IMR-90 (cell line): Measurements from ENCODE around the gene TTK.

Experiments
- ELK1 ChIP-seq: fragments of 150-350 bp; IDR thresholded peaks from 2 replicates; pipeline ENCODE4 v1.6.1; 2016; ENCODE audit warnings: low read depth, mild to moderate bottlenecking, low read length, moderate library complexity, borderline replicate concordance
- MAFK ChIP-seq: IDR thresholded peaks from 2 replicates; pipeline ENCODE4 v1.6.1; 2012; ENCODE audit warnings: low read depth, low read length, improper control_type of control experiment
- MXI1 ChIP-seq: IDR thresholded peaks from 2 replicates; pipeline ENCODE4 v1.6.1; 2012; ENCODE audit warnings: low read depth, mild to moderate bottlenecking, low read length, moderate library complexity, borderline replicate concordance
- POLR2A ChIP-seq: IDR thresholded peaks from 2 replicates; pipeline ENCODE4 v1.6.1; 2012; ENCODE audit warnings: mild to moderate bottlenecking, low read depth, low read length
- RAD21 ChIP-seq: IDR thresholded peaks from 2 replicates; pipeline ENCODE4 v1.6.1; 2012; ENCODE audit warnings: low read length, improper control_type of control experiment
- RCOR1 ChIP-seq: IDR thresholded peaks from 2 replicates; pipeline ENCODE4 v1.6.1; 2012; ENCODE audit warnings: mild to moderate bottlenecking, low read length, improper control_type of control experiment; ENCODE audit not compliant: insufficient replicate concordance
- TF ChIP-seq, protein P1 (sequence below): conservative IDR thresholded peaks from 2 replicates; pipeline ENCODE4 v1.5.1; 2012; ENCODE audit warnings: mild to moderate bottlenecking, low read depth, low read length, improper control_type of control experiment

- TF ChIP-seq, protein P1, sequence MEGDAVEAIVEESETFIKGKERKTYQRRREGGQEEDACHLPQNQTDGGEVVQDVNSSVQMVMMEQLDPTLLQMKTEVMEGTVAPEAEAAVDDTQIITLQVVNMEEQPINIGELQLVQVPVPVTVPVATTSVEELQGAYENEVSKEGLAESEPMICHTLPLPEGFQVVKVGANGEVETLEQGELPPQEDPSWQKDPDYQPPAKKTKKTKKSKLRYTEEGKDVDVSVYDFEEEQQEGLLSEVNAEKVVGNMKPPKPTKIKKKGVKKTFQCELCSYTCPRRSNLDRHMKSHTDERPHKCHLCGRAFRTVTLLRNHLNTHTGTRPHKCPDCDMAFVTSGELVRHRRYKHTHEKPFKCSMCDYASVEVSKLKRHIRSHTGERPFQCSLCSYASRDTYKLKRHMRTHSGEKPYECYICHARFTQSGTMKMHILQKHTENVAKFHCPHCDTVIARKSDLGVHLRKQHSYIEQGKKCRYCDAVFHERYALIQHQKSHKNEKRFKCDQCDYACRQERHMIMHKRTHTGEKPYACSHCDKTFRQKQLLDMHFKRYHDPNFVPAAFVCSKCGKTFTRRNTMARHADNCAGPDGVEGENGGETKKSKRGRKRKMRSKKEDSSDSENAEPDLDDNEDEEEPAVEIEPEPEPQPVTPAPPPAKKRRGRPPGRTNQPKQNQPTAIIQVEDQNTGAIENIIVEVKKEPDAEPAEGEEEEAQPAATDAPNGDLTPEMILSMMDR = no peak
- TF ChIP-seq MXI1 (no peak), RCOR1 (no peak), POLR2A (no peak), RAD21 (no peak), ELK1 (no peak), MAFK (peak; percentile 25; the same call in 1 of the 2 replicates)
Observed at GRCh38 chr6:80001337-80001736, 3.1 kb upstream of the TTK start.
